PC-9 (cell line): ENCODE data around the gene SCRN1. TPM values are rescaled to one million over a fixed set of nuclear protein-coding genes. Genes with fewer than 3 reads are reported as not detected.

Experiments used
- BruUV-seq: library from RNA; stranded (reverse); fragments of 400-500 nt; replicated peaks from 2 replicates; lab custom pipeline; 2021; lab: Mats Ljungman, UMichigan
- CTCF ChIA-PET: fragments of 300-600 bp; sonication (Branson Sonifier 250); formaldehyde crosslinking; loops from one replicate; lab custom pipeline; 2022; ENCODE audit warnings: antibody characterized with exemption; lab: Charles Lee
- POLR2A ChIA-PET: fragments of 300-600 bp; sonication (Branson Sonifier 250); formaldehyde crosslinking; loops from one replicate; lab custom pipeline; 2022; ENCODE audit warnings: antibody characterized with exemption; ENCODE audit not compliant: unreplicated experiment; lab: Charles Lee
- DNase-seq, 2 experiments: peaks; one replicate each; pipeline versions ENCODE4 v3.0.0 to v3.0.0-alpha.2; 2015 to 2022; ENCODE audit warnings: mixed read lengths in 1 of 2
- H2AFZ ChIP-seq: fragments of 200-600 bp; sonication (generic); 2 replicates; pipeline ENCODE4 v1.8.1; 2017; ENCODE audit warnings: antibody characterized with exemption
- H3F3A ChIP-seq: fragments of 200-600 bp; sonication (generic); 2 replicates; pipeline ENCODE4 v1.8.1; 2017; ENCODE audit warnings: antibody characterized with exemption, mild to moderate bottlenecking, low read depth; ENCODE audit not compliant: insufficient read depth
- H3K27ac ChIP-seq: fragments of 200-600 bp; sonication (generic); 2 replicates; pipeline ENCODE4 v1.6.1; 2016; ENCODE audit warnings: mixed run types
- H3K27me3 ChIP-seq: fragments of 200-600 bp; sonication (generic); 2 replicates; pipeline ENCODE4 v1.6.1; 2016; ENCODE audit warnings: low read depth, mixed run types; ENCODE audit not compliant: insufficient read depth
- H3K36me3 ChIP-seq: fragments of 200-600 bp; sonication (generic); 2 replicates; pipeline ENCODE4 v1.6.1; 2016; ENCODE audit warnings: low read depth, mixed run types
- H3K4me1 ChIP-seq: fragments of 200-600 bp; sonication (generic); replicated peaks from 2 replicates; pipeline ENCODE4 v1.6.1; 2016; ENCODE audit warnings: mixed run types; ENCODE audit not compliant: insufficient read depth
- H3K4me2 ChIP-seq: fragments of 200-600 bp; sonication (generic); 2 replicates; pipeline ENCODE4 v1.6.1; 2017; ENCODE audit warnings: mixed run types
- H3K4me3 ChIP-seq: fragments of 200-600 bp; sonication (generic); 2 replicates; pipeline ENCODE4 v1.6.1; 2016; ENCODE audit warnings: mixed run types
- H3K79me2 ChIP-seq: fragments of 200-600 bp; sonication (generic); 2 replicates; pipeline ENCODE4 v1.6.1; 2017; ENCODE audit warnings: low read depth, mixed run types
- H3K9me2 ChIP-seq: fragments of 200-600 bp; sonication (generic); 2 replicates; pipeline ENCODE4 v1.8.1; 2017; ENCODE audit warnings: mild to moderate bottlenecking; ENCODE audit not compliant: insufficient read depth
- H3K9me3 ChIP-seq: fragments of 200-600 bp; sonication (generic); 2 replicates; pipeline ENCODE4 v1.8.1; 2016; ENCODE audit warnings: low read depth; ENCODE audit not compliant: insufficient read depth
- H4K20me1 ChIP-seq: fragments of 200-600 bp; sonication (generic); 2 replicates; pipeline ENCODE4 v1.8.1; 2017; ENCODE audit not compliant: insufficient read depth
- CTCF ChIP-seq: fragments of 200-600 bp; sonication (generic); conservative IDR thresholded peaks from 2 replicates; pipeline ENCODE4 v1.6.1; 2017; ENCODE audit warnings: mixed run types, antibody characterized with exemption, mild to moderate bottlenecking, moderate library complexity
- EZH2 ChIP-seq: fragments of 200-600 bp; sonication (generic); IDR thresholded peaks from 2 replicates; pipeline ENCODE4 v1.8.0; 2017; ENCODE audit warnings: antibody characterized with exemption, low read depth
- intact Hi-C: fragments of 100-400 bp; cut with micrococcal nuclease; formaldehyde crosslinking; loops from one replicate; pipeline ENCODE4 v1.10.0; 2022; ENCODE audit not compliant: unreplicated experiment
- total RNA-seq: library from RNA; stranded (reverse); gene quantifications from 2 replicates; pipeline ENCODE4 v1.2.3, GENCODE V29; 2021

Gene SCRN1
- total RNA-seq, 1 experiment from 2014 or later = 94.4 TPM

GRCh38 chr7:29937132-29937531, 52.5 kb downstream of the SCRN1 start:
- intact Hi-C loops = loop anchor here (5.0 kb wide), 1 partner anchor 125 kb away; no protein-coding TSS in a partner anchor
- ChIA-PET POLR2A (no interaction called here), CTCF (no interaction called here)
- Histone ChIP-seq H3K79me2 (no peaks in the 10 kb centered on the region), H3K4me2 (no peak overlapping the region), H3F3A (no peaks in the 10 kb centered on the region; the same call in 1 of the 2 replicates), H3K9me3 (no peaks in the 10 kb centered on the region), H3K27ac (no peak overlapping the region), H3K4me3 (no peak overlapping the region), H4K20me1 (no peaks in the 10 kb centered on the region), H3K4me1 (peaks cover 12% of the 10 kb centered on the region), H2AFZ (no peak overlapping the region), H3K9me2 (no peaks in the 10 kb centered on the region), H3K36me3 (peaks cover 28% of the 10 kb centered on the region; the same call in 1 of the 2 replicates), H3K27me3 (no peaks in the 10 kb centered on the region)
- DNase-seq = peak in 1 of 2 experiments; percentile 57
- no TSS peak for BruUV-seq
- TF ChIP-seq CTCF = no peak

GRCh38 chr7:29935111-29935510, 54.5 kb downstream of the SCRN1 start:
- POLR2A ChIA-PET = interaction anchor here (0.7 kb wide), 1 partner anchor 629 kb away, joined by 4 read pairs; no protein-coding TSS in a partner anchor
- H3K9me2 ChIP-seq = no peaks in the 10 kb centered on the region
- no peak overlapping the region for H3K4me3 ChIP-seq
- no peak overlapping the region for H2AFZ ChIP-seq
- CTCF ChIA-PET = interaction anchor here (0.7 kb wide), 1 partner anchor 14 kb away, joined by 3 read pairs; no protein-coding TSS in a partner anchor
- H3K79me2 ChIP-seq = no peaks in the 10 kb centered on the region
- BruUV-seq = no TSS peak
- H3K9me3 ChIP-seq = no peaks in the 10 kb centered on the region
- peaks cover 27% of the 10 kb centered on the region; the same call in 1 of the 2 replicates for H3K36me3 ChIP-seq
- peaks cover 12% of the 10 kb centered on the region for H3K4me1 ChIP-seq
- DNase-seq = peak in 1 of 2 experiments; percentile 69
- peak overlapping the region; percentile 10; the same call in 1 of the 2 replicates for H3K4me2 ChIP-seq
- no peaks in the 10 kb centered on the region; the same call in 1 of the 2 replicates for H3F3A ChIP-seq
- peak overlapping the region; percentile 67 for H3K27ac ChIP-seq
- no peaks in the 10 kb centered on the region for H3K27me3 ChIP-seq
- intact Hi-C loops = loop anchor here (5.0 kb wide), 1 partner anchor 127 kb away; no protein-coding TSS in a partner anchor
- TF ChIP-seq EZH2 = no peak
- no peaks in the 10 kb centered on the region for H4K20me1 ChIP-seq

- Histone ChIP-seq H3K4me3 (no peak overlapping the region), H3K9me3 (no peaks in the 10 kb centered on the region), H3K4me2 (no peak overlapping the region), H2AFZ (no peak overlapping the region), H3K27me3 (no peaks in the 10 kb centered on the region), H3K79me2 (no peaks in the 10 kb centered on the region), H4K20me1 (no peaks in the 10 kb centered on the region), H3F3A (no peaks in the 10 kb centered on the region), H3K9me2 (no peaks in the 10 kb centered on the region), H3K27ac (no peak overlapping the region), H3K4me1 (no peaks in the 10 kb centered on the region; the same call in 1 of the 2 replicates), H3K36me3 (peaks cover 9% of the 10 kb centered on the region; the same call in 1 of the 2 replicates)
- no peak for DNase-seq
- CTCF ChIA-PET = interaction anchor here (0.6 kb wide), 1 partner anchor 58 kb away, joined by 3 read pairs; no protein-coding TSS in a partner anchor
- no TSS peak for BruUV-seq
- POLR2A ChIA-PET = no interaction called here
- TF ChIP-seq EZH2 (no peak), CTCF (no peak)
- intact Hi-C loops = loop anchor here (10.0 kb wide), 1 partner anchor 1004 kb away; no protein-coding TSS in a partner anchor
These were observed 60.4 kb downstream of the SCRN1 start for GRCh38 chr7:29929018-29929807.
